Measurements from ENCODE around the gene FHIT. TPM values are rescaled to one million over a fixed set of nuclear protein-coding genes. Genes with fewer than 3 reads are reported as not detected.

The FHIT gene
- total and polyA plus RNA-seq, 10 of the 15 experiments (the other 5 are each of a cell fraction or from before 2014, with no cell fraction given), result 4.2 to 14.9 (median 9.4) TPM

- Histone ChIP-seq H2AFZ (ENCODE audit: control insufficient read depth, low read depth, low read length) (no peak overlapping the region), H3K4me2 (ENCODE audit: control insufficient read depth, insufficient read depth) (no peak overlapping the region), H3K9ac (ENCODE audit: control insufficient read depth, insufficient read depth, low read length) (no peak overlapping the region), H3K79me2 (ENCODE audit: control insufficient read depth, insufficient read depth, low read length) (no peaks in the 10 kb centered on the region), H3K36me3 (ENCODE audit: control insufficient read depth in 2 of 2, insufficient read depth in 2 of 2, low read length in 1 of 2) (no peaks in the 10 kb centered on the region), H3K4me1 (ENCODE audit: control insufficient read depth, insufficient read depth, low read length) (peaks cover 4% of the 10 kb centered on the region), H3K27ac (ENCODE audit: control insufficient read depth, insufficient read depth) (no peak overlapping the region), H3K4me3 (no peak overlapping the region), H4K20me1 (ENCODE audit: control insufficient read depth, insufficient read depth) (no peaks in the 10 kb centered on the region), H3K9me3 (replicated peaks; ENCODE audit: control insufficient read depth, insufficient read depth, low read length) (no peaks in the 10 kb centered on the region), H3K27me3 (replicated peaks in 1 of 2; ENCODE audit: control insufficient read depth in 2 of 2, insufficient read depth in 2 of 2, low read length in 1 of 2) (no peaks in the 10 kb centered on the region)
- no peak for DNase-seq (ENCODE audit: low read depth, low spot score)
- ChIA-PET POLR2A (no interaction called here), SMC1A (ENCODE audit: uncharacterized antibody, unreplicated experiment) (no interaction called here), RAD21 (ENCODE audit: unreplicated experiment) (no interaction called here), CTCF (interaction anchor here (0.6 kb wide), 1 partner anchor 1392 kb away, joined by 3 read pairs; no protein-coding TSS in a partner anchor)
- FAIRE-seq, result no peak
- in situ Hi-C loops (cut with MboI), result no loop called here
- BruUV-seq (replicated peaks), result no TSS peak
- WGBS (ENCODE audit: insufficient coverage, insufficient replicate concordance, low lambda C conversion rate, missing lambda C conversion rate), result 73% methylated on average over 4 of the region's 4 CpGs
- ATAC-seq, result no peak
- intact Hi-C loops (cut with micrococcal nuclease; ENCODE audit: unreplicated experiment), result no loop called here
- TF ChIP-seq MLLT1 (IDR thresholded peaks at IDR 0.05) (no peak), REST (IDR thresholded peaks at IDR 0.05; ENCODE audit: low read depth, low read length) (no peak)
Observed at GRCh38 chr3:59788801-59789200, 1462.5 kb downstream of the FHIT start.
